Adrenal gland (tissue), 5 donors: Measurements from ENCODE around the gene WNT10A.

Source experiments
- CTCF ChIP-seq, 6 experiments: fragments of 450-650 bp in 4 of 6; fragments of 200-600 bp in 2 of 6; sonication (generic) in 1 of 6; IDR thresholded peaks; 1 replicate in 5 of 6; 2 replicates in 1 of 6; pipeline versions ENCODE4 v1.5.1 to v1.8.0; 2016 to 2021; ENCODE audit warnings: antibody characterized with exemption in 6 of 6, mild to moderate bottlenecking in 2 of 6, moderate library complexity in 1 of 6
- POLR2A ChIP-seq, 2 donors: fragments of 450-650 bp; IDR thresholded peaks; one replicate each; pipeline ENCODE4 v1.6.1; 2017; ENCODE audit warnings: antibody characterized with exemption in 2 of 2, mild to moderate bottlenecking in 2 of 2, moderate library complexity in 1 of 2
- donor health status: DM: no; HTN: no; CAD: no.

GRCh38 chr2:218867900-218868299 lies 12.8 kb upstream of the WNT10A start:
- TF ChIP-seq CTCF (IDR thresholded peaks at IDR 0.05) (no peak), POLR2A (IDR thresholded peaks at IDR 0.05) (no peak)
